ENCODE measurements around the gene LRRC37A3. TPM values are rescaled to one million over a fixed set of nuclear protein-coding genes. Genes with fewer than 3 reads are reported as not detected.

LRRC37A3 gene
- total RNA-seq, 1 donor from 2014 or later: 25.7 TPM

Other genes starting within 250 kb of the LRRC37A3 start
- 50.3 TPM for gene GNA13, start 137.3 kb upstream of the LRRC37A3 start, total RNA-seq
- 21.0 TPM for gene RGS9, start 217.9 kb upstream of the LRRC37A3 start, total RNA-seq

All from sciatic nerve (tissue), 1 donor.